Endothelial cell of umbilical vein (primary cell): ENCODE measurements around the gene CUZD1. TPM values are rescaled to one million over a fixed set of nuclear protein-coding genes. Genes with fewer than 3 reads are reported as not detected.

Source experiments
- BruUV-seq: library from RNA; stranded (reverse); fragments of 400-500 nt; replicated peaks from 2 replicates; lab custom pipeline; 2021; lab: Mats Ljungman, UMichigan
- CTCF ChIA-PET: fragments of 300-600, 350-600 bp; sonication (Branson Sonifier 250); formaldehyde crosslinking; loops from one replicate; lab custom pipeline; 2021; ENCODE audit warnings: antibody characterized with exemption, inconsistent platforms; lab: Charles Lee
- POLR2A ChIA-PET: fragments of 300-600, 350-600 bp; sonication (Branson Sonifier 250); formaldehyde crosslinking; loops from one replicate; lab custom pipeline; 2021; ENCODE audit warnings: antibody characterized with exemption, inconsistent platforms; lab: Charles Lee
- DNase-seq: peaks from one replicate; pipeline ENCODE4 v3.0.0-alpha.2; 2011; ENCODE audit warnings: low read depth, low spot score
- FAIRE-seq: peaks from 2 replicates; lab custom pipeline; 2011; peaks lifted over from hg19 to GRCh38; lab: Jason Lieb, UNC
- H2AFZ ChIP-seq: 2 replicates; pipeline ENCODE4 v1.6.0; 2012; ENCODE audit warnings: low read depth, low read length, control low read depth, inconsistent platforms
- H3K27ac ChIP-seq: 2 replicates; pipeline ENCODE4 v1.5.1; 2011; ENCODE audit warnings: low read depth, mild to moderate bottlenecking, control low read depth, low read length, moderate library complexity; ENCODE audit not compliant: insufficient read depth
- H3K27me3 ChIP-seq, 2 experiments: 2 replicates each; pipeline versions ENCODE4 v1.6.0 to v1.6.1; 2011; ENCODE audit warnings: low read length in 2 of 2, mixed read lengths in 1 of 2; ENCODE audit not compliant: control insufficient read depth in 2 of 2, insufficient read depth in 2 of 2
- H3K36me3 ChIP-seq, 2 experiments: 2 replicates in 1 of 2; 3 replicates in 1 of 2; pipeline ENCODE4 v1.5.1; 2011; ENCODE audit warnings: low read length in 2 of 2, mild to moderate bottlenecking in 1 of 2, moderate library complexity in 1 of 2; ENCODE audit not compliant: control insufficient read depth in 2 of 2, insufficient read depth in 2 of 2; ENCODE audit errors: extremely low read depth in 1 of 2
- H3K4me1 ChIP-seq: 3 replicates; pipeline ENCODE4 v1.5.1; 2011; ENCODE audit warnings: mild to moderate bottlenecking, low read length; ENCODE audit not compliant: control insufficient read depth, insufficient read depth; ENCODE audit errors: extremely low read depth
- H3K4me2 ChIP-seq: 2 replicates; pipeline ENCODE4 v1.6.1; 2011; ENCODE audit warnings: low read length, control low read depth, mixed read lengths; ENCODE audit not compliant: insufficient read depth
- H3K4me3 ChIP-seq, 3 experiments: fragments of 200-600 bp in 1 of 3; sonication (generic), shearing (Covaris generic) in 1 of 3; replicated peaks in 1 of 3; 2 replicates each; pipeline ENCODE4 v1.5.1; 2011 to 2016; ENCODE audit warnings: control low read depth in 3 of 3, low read length in 3 of 3, mild to moderate bottlenecking in 2 of 3, inconsistent platforms in 1 of 3, low read depth in 1 of 3, moderate library complexity in 1 of 3; ENCODE audit not compliant: insufficient read depth in 1 of 3
- H3K79me2 ChIP-seq: 2 replicates; pipeline ENCODE4 v1.6.0; 2012; ENCODE audit warnings: low read length, inconsistent platforms; ENCODE audit not compliant: control insufficient read depth, insufficient read depth
- H3K9ac ChIP-seq: replicated peaks from 2 replicates; pipeline ENCODE3; 2011; ENCODE audit warnings: low read length, control low read depth; ENCODE audit not compliant: insufficient read depth; ENCODE audit errors: extremely low read depth
- H3K9me1 ChIP-seq: replicated peaks from 3 replicates; pipeline ENCODE4 v1.6.0; 2011; ENCODE audit warnings: mild to moderate bottlenecking, low read length; ENCODE audit not compliant: control insufficient read depth, insufficient read depth; ENCODE audit errors: extremely low read depth
- H3K9me3 ChIP-seq: replicated peaks from 2 replicates; pipeline ENCODE4 v1.5.1; 2012; ENCODE audit warnings: low read length, inconsistent platforms; ENCODE audit not compliant: control insufficient read depth, insufficient read depth
- H4K20me1 ChIP-seq: replicated peaks from 2 replicates; pipeline ENCODE3; 2011; ENCODE audit warnings: mild to moderate bottlenecking, low read length; ENCODE audit not compliant: control insufficient read depth, insufficient read depth; ENCODE audit errors: extremely low read depth
- CTCF ChIP-seq, 2 donors: IDR thresholded peaks; 1 replicate in 1 of 2; 2 replicates in 1 of 2; pipeline ENCODE4 v1.5.1; 2011; ENCODE audit warnings: low read length in 2 of 2, mild to moderate bottlenecking in 2 of 2, moderate library complexity in 2 of 2, control low read depth in 1 of 2, inconsistent platforms in 1 of 2, low read depth in 1 of 2; ENCODE audit not compliant: insufficient read depth in 1 of 2; ENCODE audit errors: extremely low read depth in 1 of 2
- EZH2 ChIP-seq: IDR thresholded peaks from 2 replicates; pipeline ENCODE4 v1.6.1; 2012; ENCODE audit warnings: borderline replicate concordance, low read depth, mild to moderate bottlenecking, moderate library complexity, low read length, inconsistent platforms; ENCODE audit not compliant: severe bottlenecking
- FOS ChIP-seq: IDR thresholded peaks from 2 replicates; pipeline ENCODE4 v1.6.1; 2011; ENCODE audit warnings: mild to moderate bottlenecking, low read length, moderate library complexity, borderline replicate concordance; ENCODE audit not compliant: insufficient read depth
- GATA2 ChIP-seq: IDR thresholded peaks from 2 replicates; pipeline ENCODE4 v1.7.0; 2011; ENCODE audit warnings: low read depth, mild to moderate bottlenecking, moderate library complexity, mixed read lengths, low read length; ENCODE audit not compliant: insufficient read length, insufficient read depth
- JUN ChIP-seq: IDR thresholded peaks from 2 replicates; pipeline ENCODE4 v1.6.1; 2011; ENCODE audit warnings: borderline replicate concordance, low read depth; ENCODE audit not compliant: insufficient read length, insufficient read depth
- MYC ChIP-seq: IDR thresholded peaks from one replicate; pipeline ENCODE4 v1.6.1; 2011; ENCODE audit warnings: mild to moderate bottlenecking, low read depth, low read length
- POLR2A ChIP-seq: IDR thresholded peaks from 2 replicates; pipeline ENCODE4 v1.6.1; 2012; ENCODE audit warnings: low read depth, mild to moderate bottlenecking, control low read depth, low read length
- POLR2AphosphoS5 ChIP-seq: IDR thresholded peaks from 2 replicates; pipeline ENCODE4 v1.6.1; 2012; ENCODE audit warnings: low read depth, mild to moderate bottlenecking, control low read depth, low read length, moderate library complexity; ENCODE audit not compliant: insufficient read depth
- dilution Hi-C: fragments of 300-500 bp; cut with MboI; formaldehyde crosslinking; loops from one replicate; pipeline ENCODE4 v1.15.0; 2019; ENCODE audit warnings: low sequenced_read_pairs; ENCODE audit not compliant: extremely low pct_ligation_motif_present
- intact Hi-C: fragments of 100-400 bp; cut with micrococcal nuclease; formaldehyde crosslinking; loops from one replicate; pipeline ENCODE4 v1.10.0; 2022
- polyA plus RNA-seq, 4 experiments: library from polyadenylated mRNA; depleted of rRNA in 3 of 4; stranded (reverse) in 3 of 4; unstranded in 1 of 4; fragments of >200 nt; gene quantifications; 2 replicates each; pipeline versions ENCODE4 v1.2.1 to v1.2.3, GENCODE V29; 2011 to 2012; ENCODE audit warnings: missing spikeins in 1 of 4
- total RNA-seq: library from RNA; stranded (reverse); gene quantifications from 2 replicates; pipeline ENCODE4 v1.2.3, GENCODE V29; 2021
- TF ChIP-seq, protein P1 (sequence below): IDR thresholded peaks from 2 replicates; pipeline ENCODE4 v1.6.1; 2011; ENCODE audit not compliant: insufficient read depth, insufficient read length

Gene CUZD1
- total and polyA plus RNA-seq, 2 donors (not counting 3 experiments of a cell fraction or from before 2014, with no cell fraction given): 1.1 to 1.4 TPM

GRCh38 chr10:122814493-122814892 lies 31.2 kb downstream of the CUZD1 start:
- BruUV-seq: no TSS peak
- no peak overlapping the region for H3K4me2 ChIP-seq

More at GRCh38 chr10:122814493-122814892, 31.2 kb downstream of the CUZD1 start:
- Histone ChIP-seq H3K27ac (no peak overlapping the region), H3K9me1 (no peaks in the 10 kb centered on the region), H3K9me3 (no peaks in the 10 kb centered on the region), H3K79me2 (no peaks in the 10 kb centered on the region), H3K4me3 (no peak overlapping the region), H3K9ac (no peak overlapping the region), H4K20me1 (no peaks in the 10 kb centered on the region), H2AFZ (no peak overlapping the region), H3K36me3 (no peaks in the 10 kb centered on the region), H3K4me1 (no peaks in the 10 kb centered on the region), H3K27me3 (peaks cover 3 to 24% of the 10 kb centered on the region in 2 experiments)
- DNase-seq (no peak), FAIRE-seq (no peak)
- CTCF ChIA-PET: no interaction called here
- dilution Hi-C loops (no loop called here), intact Hi-C loops (no loop called here)
- no peak for TF ChIP-seq JUN
- no peak for TF ChIP-seq GATA2
- TF ChIP-seq POLR2A: no peak
- TF ChIP-seq POLR2AphosphoS5: no peak
- TF ChIP-seq EZH2: no peak
- TF ChIP-seq MYC: no peak
- TF ChIP-seq, protein P1, sequence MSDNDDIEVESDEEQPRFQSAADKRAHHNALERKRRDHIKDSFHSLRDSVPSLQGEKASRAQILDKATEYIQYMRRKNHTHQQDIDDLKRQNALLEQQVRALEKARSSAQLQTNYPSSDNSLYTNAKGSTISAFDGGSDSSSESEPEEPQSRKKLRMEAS: no peak
- no peak for TF ChIP-seq CTCF (IDR thresholded peaks at IDR 0.05; ENCODE audit: extremely low read depth in 1 of 2, insufficient read depth in 1 of 2, low read depth in 1 of 2, low read length in 2 of 2)
- TF ChIP-seq FOS: no peak
- POLR2A ChIA-PET: no interaction called here
